Stimulated activated CD4-positive, alpha-beta T cell treated with anti-CD3 and anti-CD28 coated beads, Interleukin-4, amount 100 ng/mL, for 48 hours (primary cell): ENCODE data around the gene BRIP1.

Source experiments
- DNase-seq, 2 donors: peaks; one replicate each; pipeline ENCODE4 v3.0.0-alpha.2; 2020; ENCODE audit warnings: low read depth in 2 of 2

BRIP1 gene

GRCh38 chr17:61758430-61758829 is 104.9 kb downstream of the BRIP1 start:
- DNase-seq: no peak

DNA sequence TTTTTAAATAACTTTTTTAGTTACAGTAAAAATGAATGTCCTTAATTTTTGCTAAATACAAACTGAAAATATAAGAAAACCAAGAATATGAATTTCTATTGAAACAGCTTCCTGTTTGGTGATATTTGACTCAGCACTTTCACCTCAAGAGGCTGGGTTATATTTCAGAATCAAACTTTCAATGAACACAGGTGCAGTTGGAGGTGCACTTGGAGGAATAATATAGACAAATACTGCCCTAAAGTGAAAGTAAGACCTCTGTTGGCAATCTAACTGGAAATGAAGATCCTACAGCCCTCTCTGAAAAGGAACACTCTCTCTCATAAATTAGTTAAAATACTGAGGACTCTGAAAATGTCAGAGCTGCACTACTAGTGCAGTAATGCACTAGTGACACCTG is 106.2 kb downstream of the BRIP1 start:
- no peak for DNase-seq

GRCh38 chr17:61756561-61756960 is 106.8 kb downstream of the BRIP1 start:
- DNase-seq: no peak

DNA sequence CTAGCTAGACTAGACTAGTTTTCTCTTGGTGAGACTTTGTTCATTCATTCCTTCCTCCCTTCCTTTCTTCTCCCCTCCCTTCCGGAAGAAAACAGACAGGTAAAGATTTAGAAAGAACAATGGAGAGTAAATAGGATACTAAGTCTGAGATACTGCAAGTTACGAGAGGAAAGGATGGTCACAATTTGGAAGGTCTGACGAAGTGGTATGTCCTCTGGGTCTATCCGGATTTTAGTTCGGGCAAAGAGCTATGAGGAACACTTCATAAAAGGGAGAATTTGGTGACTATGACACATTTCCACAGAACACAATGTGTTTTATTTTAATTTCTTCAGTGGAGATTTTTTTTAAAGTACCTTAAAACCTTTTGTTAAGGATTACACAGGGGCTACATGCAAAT is 107.7 kb downstream of the BRIP1 start:
- no peak for DNase-seq

GRCh38 chr17:61755078-61755477 is 108.2 kb downstream of the BRIP1 start:
- DNase-seq: no peak

DNA sequence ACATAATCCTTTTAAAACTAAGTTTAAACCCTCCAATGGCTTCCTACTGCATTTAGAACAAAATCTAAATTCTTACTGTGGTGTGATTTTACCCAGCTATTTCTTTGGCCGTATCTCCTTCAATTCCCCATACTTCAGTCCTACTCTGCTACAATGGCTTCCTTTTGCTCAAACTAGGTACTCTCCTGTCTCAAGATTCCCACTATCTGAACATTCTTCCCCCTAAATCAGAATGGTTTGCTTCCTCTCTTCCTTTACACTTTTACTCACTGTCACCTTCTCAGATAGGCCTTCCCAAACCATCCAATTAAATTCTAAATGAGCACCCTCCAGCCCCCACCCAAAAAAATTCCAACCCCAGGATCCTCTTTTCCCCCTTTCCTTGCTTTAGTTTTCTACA is 109.2 kb downstream of the BRIP1 start:
- DNase-seq: no peak

- DNase-seq: no peak
Measured at GRCh38 chr17:61753696-61754095, 109.6 kb downstream of the BRIP1 start.

DNA sequence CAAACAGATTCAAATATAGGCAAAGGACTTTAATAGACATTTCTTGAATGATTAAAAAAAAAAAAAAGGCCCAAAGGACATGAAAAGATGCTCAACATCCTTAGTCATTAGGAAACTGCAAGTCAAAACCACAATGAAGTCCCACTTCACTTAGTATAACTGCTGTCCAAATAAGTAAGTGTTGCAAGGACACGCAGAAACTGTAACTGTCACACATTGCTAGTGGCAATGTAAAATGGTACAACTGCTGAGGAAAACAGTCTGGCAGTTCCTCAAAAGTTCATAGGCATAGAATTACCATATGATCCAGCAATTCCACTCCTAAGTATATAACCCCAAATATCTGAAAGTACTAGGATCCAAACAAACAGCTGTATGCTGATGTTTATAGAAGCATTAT is 112.7 kb downstream of the BRIP1 start:
- no peak for DNase-seq

DNA sequence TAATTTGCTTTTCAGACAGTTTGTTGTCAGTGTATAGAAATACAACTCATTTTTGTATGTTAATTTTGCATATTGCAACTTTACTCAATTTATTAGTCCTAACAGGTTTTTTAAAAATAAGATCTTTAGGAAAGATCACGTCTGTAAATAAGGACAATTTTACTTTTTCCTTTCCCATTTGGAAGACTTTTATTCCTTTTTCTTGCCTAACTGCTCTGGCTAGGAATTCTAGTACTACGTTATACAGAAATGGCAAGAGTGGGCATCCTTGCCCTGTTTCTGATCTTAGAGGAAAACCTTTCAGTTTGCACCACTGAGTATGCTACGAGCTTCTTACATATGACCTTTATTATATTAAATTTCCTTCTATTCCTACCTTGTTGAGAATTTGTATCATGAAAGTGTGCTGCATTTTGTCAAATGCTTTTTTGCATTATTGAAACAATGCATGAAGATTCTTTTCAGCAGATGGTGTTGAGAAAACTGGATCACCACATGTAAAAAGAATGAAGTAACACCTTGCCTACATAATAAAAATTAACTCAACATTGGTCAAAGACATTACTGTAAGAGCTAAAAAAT is 113.4 kb downstream of the BRIP1 start:
- DNase-seq: no peak

DNA sequence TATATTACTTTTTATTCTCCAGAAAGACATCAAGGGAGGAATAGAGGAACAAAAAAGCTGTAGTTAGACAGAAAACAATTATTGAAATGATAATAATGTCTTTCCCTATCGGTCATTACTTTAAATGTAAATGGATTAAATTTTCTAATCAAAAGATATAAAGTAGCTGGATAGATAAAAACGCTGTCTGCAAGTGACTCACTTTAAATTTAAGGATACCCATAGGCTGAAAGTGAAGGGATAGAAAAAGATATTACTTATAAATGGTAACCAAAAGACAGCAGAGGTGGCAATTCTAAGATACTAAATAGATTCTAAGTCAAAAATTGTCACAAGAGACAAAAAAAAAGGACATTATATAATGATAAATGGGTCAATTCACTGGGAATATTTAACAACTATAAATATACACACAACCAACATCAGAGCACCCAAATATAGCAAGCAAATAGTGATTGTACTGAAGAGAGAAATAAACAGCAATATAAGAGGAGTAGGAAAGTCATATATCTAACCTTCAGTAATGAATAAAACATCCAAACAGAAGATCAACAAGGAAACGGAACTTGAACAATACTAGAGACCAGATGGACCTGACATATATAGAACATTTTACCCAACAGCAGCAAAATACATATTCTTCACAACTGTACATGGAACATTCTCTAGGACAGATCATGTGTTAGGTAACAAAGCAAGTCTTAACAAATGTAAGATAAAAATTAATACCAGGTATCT is 116.9 kb downstream of the BRIP1 start:
- DNase-seq: no peak

DNA sequence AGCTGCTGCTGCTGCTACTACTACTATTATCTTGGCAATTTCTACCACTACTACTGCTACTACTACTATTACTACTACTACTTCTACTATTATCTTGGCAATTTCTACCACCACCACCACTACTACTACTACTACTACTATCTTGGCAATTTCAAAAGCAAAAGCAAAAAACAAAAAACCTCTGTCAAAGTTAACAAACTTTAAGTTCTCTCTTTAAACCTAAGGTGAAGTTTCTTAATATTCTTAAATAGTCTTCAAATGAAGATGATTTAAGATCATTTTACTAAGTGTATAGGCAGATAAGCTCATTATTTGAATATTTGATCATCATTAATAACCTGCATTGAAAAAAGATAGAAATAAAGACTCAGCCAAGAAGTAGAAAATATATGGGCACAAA is 118.5 kb downstream of the BRIP1 start:
- DNase-seq: no peak

- no peak for DNase-seq
Measured at GRCh38 chr17:61744252-61744651, 119.1 kb downstream of the BRIP1 start.

DNA sequence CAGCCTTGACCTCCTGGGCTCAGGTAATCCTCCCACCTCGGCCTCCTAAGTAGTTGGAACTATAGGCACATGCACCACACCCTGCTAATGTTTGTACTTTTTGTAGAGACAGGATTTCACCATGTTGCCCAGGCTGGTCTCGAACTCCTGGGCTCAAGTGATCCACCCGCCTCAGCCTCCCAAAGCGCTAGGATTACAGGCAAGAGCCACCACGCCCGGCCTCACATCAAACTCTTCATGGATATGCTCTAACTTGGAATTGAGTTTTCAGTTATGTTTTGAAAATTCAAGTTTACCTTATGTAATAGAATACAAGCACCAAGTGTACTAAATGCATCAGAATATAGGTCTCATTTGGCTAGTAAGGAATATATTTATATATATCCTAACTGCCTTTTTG is 119.6 kb downstream of the BRIP1 start:
- DNase-seq: no peak

GRCh38 chr17:61739002-61739401 is 124.3 kb downstream of the BRIP1 start:
- DNase-seq: no peak

DNA sequence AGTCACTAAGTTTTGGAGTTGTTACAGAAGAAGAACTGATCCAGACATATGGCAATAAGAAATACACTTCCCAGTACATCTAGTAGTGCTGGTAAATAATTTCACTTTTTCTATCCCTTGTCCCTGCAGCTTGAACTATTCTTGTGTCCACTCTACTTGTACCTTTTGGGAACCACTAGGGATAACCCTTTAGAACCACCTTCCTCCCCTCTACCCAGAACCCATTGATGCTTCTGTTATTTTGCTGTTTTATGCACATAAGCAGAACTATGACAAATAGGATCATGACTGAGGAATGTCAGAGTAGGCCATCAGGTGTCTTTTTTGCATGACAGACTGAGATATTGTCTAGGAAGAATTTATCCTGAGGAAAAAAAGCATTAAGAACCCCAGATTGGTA is 125.1 kb downstream of the BRIP1 start:
- no peak for DNase-seq

DNA sequence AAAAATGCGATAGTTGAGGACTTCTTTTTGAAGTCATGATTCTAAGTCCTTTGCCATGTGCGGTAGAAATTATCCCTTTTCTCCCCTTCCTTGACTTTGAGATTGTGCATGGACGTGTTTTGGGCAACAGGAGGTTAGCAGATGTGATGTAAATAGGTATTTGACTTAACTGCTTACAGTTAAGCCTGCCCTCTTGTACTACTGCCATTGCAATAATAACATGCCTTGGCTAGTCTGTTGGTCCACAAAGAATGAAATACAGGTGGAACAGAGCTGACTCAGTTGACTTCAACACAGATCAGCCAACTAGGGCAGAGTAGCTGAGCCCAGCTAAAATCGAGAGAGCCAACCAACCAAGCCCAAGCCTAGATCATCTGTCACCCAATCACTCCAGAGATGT is 125.5 kb downstream of the BRIP1 start:
- DNase-seq: no peak

- DNase-seq: no peak
Measured at GRCh38 chr17:61736438-61736837, 126.9 kb downstream of the BRIP1 start.

GRCh38 chr17:61735807-61736206 is 127.5 kb downstream of the BRIP1 start:
- DNase-seq: no peak

DNA sequence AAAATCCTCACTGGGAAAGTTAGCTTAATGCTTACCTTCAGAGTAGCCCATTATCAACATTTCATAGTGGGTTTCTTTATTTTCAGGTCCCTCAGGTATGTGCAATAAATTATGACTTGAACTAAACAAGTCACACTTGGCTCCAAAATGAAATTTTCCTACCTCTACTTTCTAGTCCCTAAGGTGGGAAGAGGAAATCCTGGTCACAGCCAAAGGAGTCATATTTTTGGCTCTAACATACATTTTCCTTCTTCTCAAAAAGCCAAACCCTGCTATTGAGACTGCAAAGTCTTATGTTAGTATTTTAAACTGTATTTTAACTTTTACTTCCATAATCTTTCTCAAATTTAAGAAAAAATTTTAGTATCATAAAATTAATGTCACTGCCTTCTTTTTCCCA is 128.9 kb downstream of the BRIP1 start:
- no peak for DNase-seq

- no peak for DNase-seq
Measured at GRCh38 chr17:61734012-61734411, 129.3 kb downstream of the BRIP1 start.

- DNase-seq: no peak
Measured at GRCh38 chr17:61733021-61733420, 130.3 kb downstream of the BRIP1 start.

GRCh38 chr17:61732169-61732568 is 131.2 kb downstream of the BRIP1 start:
- DNase-seq: no peak

- DNase-seq: no peak
Measured at GRCh38 chr17:61731330-61731729, 132.0 kb downstream of the BRIP1 start.
